Measurements from ENCODE around the gene PACRG. TPM values are rescaled to one million over a fixed set of nuclear protein-coding genes. Genes with fewer than 3 reads are reported as not detected.

Gene PACRG
- total RNA-seq, 1 donor from 2014 or later: 1.2 TPM

DNA sequence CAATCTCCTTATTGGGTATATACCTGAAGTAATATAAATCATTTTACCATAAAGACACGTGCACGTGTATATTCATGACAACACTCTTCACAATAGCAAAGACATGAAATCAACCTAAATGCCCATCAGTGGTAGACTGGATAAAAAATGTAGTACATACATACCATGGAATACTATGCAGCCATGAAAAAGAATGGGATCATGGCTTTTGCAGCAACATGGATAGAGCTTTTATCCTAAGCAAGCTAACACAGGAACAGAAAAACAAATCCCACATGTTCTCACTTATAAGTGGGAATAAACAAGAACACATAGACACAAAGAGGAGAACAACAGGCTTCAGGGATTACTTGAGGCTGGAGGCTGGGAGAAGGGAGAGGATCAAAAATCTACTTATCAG is 478.4 kb downstream of the PACRG start:
- Mint-ChIP-seq H3K4me3 (ENCODE audit: unreplicated experiment) (no peak overlapping the region), H3K9me3 (ENCODE audit: unreplicated experiment) (peaks cover 20% of the 10 kb centered on the region), H3K4me1 (ENCODE audit: unreplicated experiment) (no peaks in the 10 kb centered on the region), H3K27ac (ENCODE audit: unreplicated experiment) (no peak overlapping the region), H3K27me3 (ENCODE audit: unreplicated experiment) (no peaks in the 10 kb centered on the region), H3K36me3 (ENCODE audit: unreplicated experiment) (no peaks in the 10 kb centered on the region)
- DNase-seq (ENCODE audit: extremely low spot score, unreplicated experiment): no peak
- TF ChIP-seq, protein P1, sequence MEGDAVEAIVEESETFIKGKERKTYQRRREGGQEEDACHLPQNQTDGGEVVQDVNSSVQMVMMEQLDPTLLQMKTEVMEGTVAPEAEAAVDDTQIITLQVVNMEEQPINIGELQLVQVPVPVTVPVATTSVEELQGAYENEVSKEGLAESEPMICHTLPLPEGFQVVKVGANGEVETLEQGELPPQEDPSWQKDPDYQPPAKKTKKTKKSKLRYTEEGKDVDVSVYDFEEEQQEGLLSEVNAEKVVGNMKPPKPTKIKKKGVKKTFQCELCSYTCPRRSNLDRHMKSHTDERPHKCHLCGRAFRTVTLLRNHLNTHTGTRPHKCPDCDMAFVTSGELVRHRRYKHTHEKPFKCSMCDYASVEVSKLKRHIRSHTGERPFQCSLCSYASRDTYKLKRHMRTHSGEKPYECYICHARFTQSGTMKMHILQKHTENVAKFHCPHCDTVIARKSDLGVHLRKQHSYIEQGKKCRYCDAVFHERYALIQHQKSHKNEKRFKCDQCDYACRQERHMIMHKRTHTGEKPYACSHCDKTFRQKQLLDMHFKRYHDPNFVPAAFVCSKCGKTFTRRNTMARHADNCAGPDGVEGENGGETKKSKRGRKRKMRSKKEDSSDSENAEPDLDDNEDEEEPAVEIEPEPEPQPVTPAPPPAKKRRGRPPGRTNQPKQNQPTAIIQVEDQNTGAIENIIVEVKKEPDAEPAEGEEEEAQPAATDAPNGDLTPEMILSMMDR (IDR thresholded peaks at IDR 0.05): no peak

DNA sequence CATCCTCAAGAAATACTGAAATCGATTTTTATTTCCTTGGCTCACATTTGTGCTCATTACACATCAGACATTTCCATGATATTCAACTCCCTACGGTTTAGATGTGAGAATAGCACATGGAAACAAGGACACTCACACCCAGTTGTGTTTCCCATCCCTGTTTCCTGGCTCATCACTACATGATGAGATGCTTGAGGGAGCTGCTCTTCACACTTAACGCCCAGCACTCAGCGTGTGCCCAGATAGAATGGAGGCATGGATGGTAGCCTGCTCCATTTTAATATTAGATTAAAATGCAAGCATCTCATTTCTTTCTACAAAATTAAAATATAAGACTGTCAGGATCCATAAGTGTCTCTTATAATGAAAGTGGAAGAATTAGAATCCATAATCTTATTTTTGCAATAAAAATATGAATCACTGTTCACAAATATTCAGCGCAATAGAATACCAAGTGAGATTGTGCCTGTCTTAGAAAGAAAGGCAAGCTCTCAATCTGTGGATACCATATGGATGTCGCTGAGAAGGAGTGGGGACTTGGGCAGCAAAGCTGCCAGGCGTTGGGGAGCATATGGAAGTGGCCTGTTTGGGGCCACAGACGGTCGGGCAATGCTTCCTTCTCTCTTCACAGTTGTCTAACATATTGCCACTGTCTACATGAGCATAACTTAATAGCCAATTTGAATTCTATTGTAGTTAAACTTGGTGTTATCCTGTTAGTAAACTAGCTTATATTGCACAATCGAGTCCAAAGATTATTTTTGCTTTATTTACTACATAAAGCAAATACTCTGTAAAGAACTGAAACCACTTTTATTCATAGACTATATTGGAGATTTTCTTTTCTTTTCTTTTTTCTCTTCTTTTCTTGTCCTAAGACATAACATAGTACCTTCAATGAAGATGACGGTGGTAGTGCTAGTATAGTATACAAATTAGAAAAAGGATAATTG is 479.9 kb downstream of the PACRG start:
- TF ChIP-seq, protein P1 (IDR thresholded peaks at IDR 0.05): no peak
- no peaks in the 10 kb centered on the region for H3K4me1 Mint-ChIP-seq (ENCODE audit: unreplicated experiment)
- H3K4me3 Mint-ChIP-seq (ENCODE audit: unreplicated experiment): no peak overlapping the region
- no peaks in the 10 kb centered on the region for H3K27me3 Mint-ChIP-seq (ENCODE audit: unreplicated experiment)
- peaks cover 4% of the 10 kb centered on the region for H3K36me3 Mint-ChIP-seq (ENCODE audit: unreplicated experiment)
- H3K27ac Mint-ChIP-seq (ENCODE audit: unreplicated experiment): no peak overlapping the region
- peaks cover 29% of the 10 kb centered on the region for H3K9me3 Mint-ChIP-seq (ENCODE audit: unreplicated experiment)
- no peak for DNase-seq (ENCODE audit: extremely low spot score, unreplicated experiment)

DNA sequence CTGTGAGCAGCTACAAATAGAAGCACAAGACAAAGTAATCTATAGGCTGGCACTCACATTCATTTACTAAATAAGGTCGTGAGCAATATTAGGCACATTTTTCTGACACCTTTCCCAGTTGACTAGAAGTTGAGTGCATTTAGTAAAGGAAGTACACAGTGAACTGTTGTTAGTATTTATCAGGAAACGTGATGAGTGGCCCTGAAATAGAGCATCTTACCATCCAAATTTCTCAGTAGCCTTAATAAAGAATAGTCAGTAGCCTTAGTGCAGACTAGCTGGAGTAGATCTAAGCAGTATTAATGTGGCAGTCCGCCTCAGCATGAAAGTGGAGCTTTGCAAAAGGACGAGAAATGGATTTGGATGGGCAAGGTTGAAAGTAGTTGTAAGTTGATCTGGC is 481.2 kb downstream of the PACRG start:
- peaks cover 6% of the 10 kb centered on the region for H3K36me3 Mint-ChIP-seq (ENCODE audit: unreplicated experiment)
- peaks cover 39% of the 10 kb centered on the region for H3K9me3 Mint-ChIP-seq (ENCODE audit: unreplicated experiment)
- no peaks in the 10 kb centered on the region for H3K4me1 Mint-ChIP-seq (ENCODE audit: unreplicated experiment)
- no peak overlapping the region for H3K27ac Mint-ChIP-seq (ENCODE audit: unreplicated experiment)
- no peak overlapping the region for H3K4me3 Mint-ChIP-seq (ENCODE audit: unreplicated experiment)
- DNase-seq (ENCODE audit: extremely low spot score, unreplicated experiment): no peak
- peaks cover 4% of the 10 kb centered on the region for H3K27me3 Mint-ChIP-seq (ENCODE audit: unreplicated experiment)
- TF ChIP-seq, protein P1 (IDR thresholded peaks at IDR 0.05): no peak

DNA sequence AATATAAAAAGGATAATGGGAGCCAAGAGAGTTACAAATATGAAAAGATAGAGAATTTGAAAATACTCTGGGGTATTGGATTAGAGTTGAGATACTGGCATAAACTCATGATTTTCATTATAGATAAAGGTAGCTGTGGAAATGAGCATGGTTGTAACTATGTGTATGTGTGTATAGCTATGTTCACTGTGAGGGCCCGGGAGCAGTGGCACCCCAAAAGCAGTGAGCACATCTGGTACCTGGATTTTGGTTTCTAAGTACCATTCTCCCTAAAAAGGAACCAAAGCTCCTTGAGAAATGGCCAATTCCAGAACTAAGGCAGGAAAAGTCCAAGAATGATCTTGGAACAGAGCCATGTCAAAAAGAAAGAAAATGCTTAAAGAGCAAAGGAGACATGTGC is 484.3 kb downstream of the PACRG start:
- no peak for DNase-seq (ENCODE audit: extremely low spot score, unreplicated experiment)
- Mint-ChIP-seq H3K27ac (ENCODE audit: unreplicated experiment) (no peak overlapping the region), H3K36me3 (ENCODE audit: unreplicated experiment) (peaks cover 6% of the 10 kb centered on the region), H3K4me3 (ENCODE audit: unreplicated experiment) (no peak overlapping the region), H3K9me3 (ENCODE audit: unreplicated experiment) (peaks cover 25% of the 10 kb centered on the region), H3K4me1 (ENCODE audit: unreplicated experiment) (no peaks in the 10 kb centered on the region), H3K27me3 (ENCODE audit: unreplicated experiment) (peaks cover 13% of the 10 kb centered on the region)
- TF ChIP-seq, protein P1 (IDR thresholded peaks at IDR 0.05): no peak

DNA sequence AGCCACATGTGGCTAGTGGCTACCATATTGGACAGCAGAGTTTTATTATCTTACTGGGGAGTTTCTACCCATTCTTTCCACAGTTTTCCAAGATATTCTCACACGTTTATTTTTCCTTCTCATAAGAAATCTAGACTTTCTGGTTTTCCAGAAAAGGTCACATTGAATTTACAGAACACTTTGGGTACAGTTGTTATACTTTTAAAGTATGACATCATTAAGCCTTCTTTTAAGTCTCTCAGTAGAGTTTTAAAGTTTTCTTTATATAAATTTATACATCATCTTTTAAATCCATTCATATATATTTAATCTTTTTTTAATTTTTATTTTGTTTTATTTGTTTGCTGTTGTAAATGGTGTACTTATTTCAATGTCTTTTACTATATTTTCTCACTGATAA is 486.5 kb downstream of the PACRG start:
- H3K36me3 Mint-ChIP-seq (ENCODE audit: unreplicated experiment): peaks cover 6% of the 10 kb centered on the region
- H3K27ac Mint-ChIP-seq (ENCODE audit: unreplicated experiment): no peak overlapping the region
- TF ChIP-seq, protein P1 (IDR thresholded peaks at IDR 0.05): no peak
- peaks cover 23% of the 10 kb centered on the region for H3K27me3 Mint-ChIP-seq (ENCODE audit: unreplicated experiment)
- no peak overlapping the region for H3K4me3 Mint-ChIP-seq (ENCODE audit: unreplicated experiment)
- no peaks in the 10 kb centered on the region for H3K4me1 Mint-ChIP-seq (ENCODE audit: unreplicated experiment)
- H3K9me3 Mint-ChIP-seq (ENCODE audit: unreplicated experiment): peaks cover 25% of the 10 kb centered on the region
- DNase-seq (ENCODE audit: extremely low spot score, unreplicated experiment): no peak

Measured in osteocyte (in vitro differentiated cells).